GM12865 (cell line): ENCODE data around the gene ARHGAP22.

Source experiments
- DNase-seq: peaks from one replicate; pipeline ENCODE4 v3.0.0; 2010; ENCODE audit warnings: low read depth
- H3K4me3 ChIP-seq: 2 replicates; pipeline ENCODE4 v1.5.1; 2011; ENCODE audit warnings: mild to moderate bottlenecking, low read depth, low read length, control low read depth
- CTCF ChIP-seq: IDR thresholded peaks from 2 replicates; pipeline ENCODE4 v1.5.1; 2011; ENCODE audit warnings: low read length, control low read depth, low read depth, inconsistent platforms; ENCODE audit not compliant: insufficient read depth; ENCODE audit errors: missing control alignments

ARHGAP22 gene

GRCh38 chr10:48587819-48588218 lies 17.1 kb downstream of the ARHGAP22 start:
- no peak for TF ChIP-seq CTCF
- DNase-seq: no peak
- H3K4me3 ChIP-seq: no peak overlapping the region

- no peak for TF ChIP-seq CTCF
- H3K4me3 ChIP-seq: no peak overlapping the region
- no peak for DNase-seq
Observed at GRCh38 chr10:48587101-48587500, 17.8 kb downstream of the ARHGAP22 start.

GRCh38 chr10:48582970-48583369 lies 21.9 kb downstream of the ARHGAP22 start:
- DNase-seq: no peak
- TF ChIP-seq CTCF: no peak
- no peak overlapping the region for H3K4me3 ChIP-seq

- no peak for DNase-seq
- H3K4me3 ChIP-seq: no peak overlapping the region
- TF ChIP-seq CTCF: no peak
Observed at GRCh38 chr10:48580236-48580635, 24.6 kb downstream of the ARHGAP22 start.

- no peak overlapping the region for H3K4me3 ChIP-seq
- no peak for DNase-seq
- no peak for TF ChIP-seq CTCF
Observed at GRCh38 chr10:48579251-48579960, 25.5 kb downstream of the ARHGAP22 start.

- H3K4me3 ChIP-seq: no peak overlapping the region
Observed at GRCh38 chr10:48577158-48577557, 27.7 kb downstream of the ARHGAP22 start.

More at GRCh38 chr10:48577158-48577557, 27.7 kb downstream of the ARHGAP22 start:
- no peak for DNase-seq
- no peak for TF ChIP-seq CTCF
